ENCODE data around the gene SCN1B.

SCN1B gene

DNA sequence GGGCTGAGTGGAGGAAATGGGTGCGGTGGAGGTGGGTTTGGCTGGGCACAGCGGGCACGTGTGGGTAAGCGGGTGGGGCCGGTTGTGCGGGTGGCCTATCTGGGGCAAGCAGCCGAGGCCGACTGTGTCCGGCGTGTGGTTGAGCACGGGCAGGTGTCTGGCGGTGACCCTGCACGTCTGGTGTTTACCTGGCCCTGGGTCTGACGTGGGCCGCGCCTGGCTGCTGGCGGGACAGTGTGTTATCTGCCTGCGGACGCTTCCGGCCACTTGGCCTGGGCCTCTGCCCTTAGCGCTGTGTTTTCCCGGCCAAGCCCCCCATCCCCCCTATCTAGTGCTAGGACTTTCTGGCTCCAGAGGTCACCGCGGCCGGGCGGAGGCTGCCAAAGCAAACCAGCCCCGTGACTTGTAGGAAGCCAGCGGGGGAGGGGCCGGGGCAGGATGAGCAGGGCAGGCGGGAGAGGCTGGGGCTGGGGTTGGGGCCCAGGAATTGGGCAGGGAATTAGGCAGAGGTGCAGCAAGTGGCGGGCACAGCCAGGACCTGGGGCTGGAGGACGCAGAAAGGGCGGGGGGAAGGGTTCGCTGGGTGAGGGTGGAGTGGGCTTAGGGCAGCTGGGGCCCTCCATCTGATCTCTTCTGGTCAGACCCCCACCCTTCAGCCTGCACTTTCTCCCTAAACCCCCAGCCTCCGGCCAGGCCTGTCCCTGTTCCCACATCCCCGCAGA is 10.7 kb downstream of the SCN1B start:
- Histone ChIP-seq H3K4me3 (ENCODE audit: low read depth, low read length) (no peak overlapping the region), H3K27me3 (ENCODE audit: insufficient read depth, low read length) (no peaks in the 10 kb centered on the region), H3K79me2 (ENCODE audit: control insufficient read depth, insufficient read depth, low read length, unreplicated experiment) (no peaks in the 10 kb centered on the region), H3K36me3 (ENCODE audit: insufficient read depth, low read length) (no peaks in the 10 kb centered on the region), H3K4me1 (ENCODE audit: control insufficient read depth, insufficient read depth, low read length, unreplicated experiment) (peaks cover 6% of the 10 kb centered on the region), H2AFZ (ENCODE audit: low read length, unreplicated experiment) (peak overlapping the region; percentile 56), H3K27ac (ENCODE audit: low read depth, low read length) (no peak overlapping the region)

DNA sequence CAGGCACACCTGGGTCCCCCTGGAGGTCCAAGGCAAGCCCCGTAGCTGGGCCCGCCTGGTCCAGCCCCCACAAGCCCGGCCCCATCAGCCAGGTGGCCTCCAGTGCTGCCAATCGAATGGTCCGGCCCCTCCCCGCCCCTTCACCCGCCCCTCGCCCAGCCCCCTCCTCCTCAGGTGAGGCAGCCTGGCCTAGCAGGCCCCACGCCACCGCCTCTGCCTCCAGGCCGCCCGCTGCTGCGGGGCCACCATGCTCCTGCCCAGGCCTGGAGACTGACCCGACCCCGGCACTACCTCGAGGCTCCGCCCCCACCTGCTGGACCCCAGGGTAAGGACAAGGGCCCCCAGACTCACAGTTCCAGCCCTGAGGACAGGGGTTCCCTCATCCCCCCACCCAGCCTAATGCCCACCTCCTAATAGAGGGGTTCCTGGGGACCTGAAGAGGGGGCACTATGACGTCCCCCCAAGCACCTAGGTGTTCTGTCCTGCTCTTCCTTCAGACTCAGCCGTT is 11.3 kb downstream of the SCN1B start, which contains the start of gene HPN:
TSS of gene HPN (plus strand) at position 174 of the 508 bp plus-strand sequence. CDS start 786 bp downstream, outside the sequence.
- Histone ChIP-seq H3K27ac (ENCODE audit: low read depth, low read length) (no peak within 1 kb of the TSS), H2AFZ (ENCODE audit: low read length, unreplicated experiment) (peak within 1 kb of the TSS; percentile 56)

DNA sequence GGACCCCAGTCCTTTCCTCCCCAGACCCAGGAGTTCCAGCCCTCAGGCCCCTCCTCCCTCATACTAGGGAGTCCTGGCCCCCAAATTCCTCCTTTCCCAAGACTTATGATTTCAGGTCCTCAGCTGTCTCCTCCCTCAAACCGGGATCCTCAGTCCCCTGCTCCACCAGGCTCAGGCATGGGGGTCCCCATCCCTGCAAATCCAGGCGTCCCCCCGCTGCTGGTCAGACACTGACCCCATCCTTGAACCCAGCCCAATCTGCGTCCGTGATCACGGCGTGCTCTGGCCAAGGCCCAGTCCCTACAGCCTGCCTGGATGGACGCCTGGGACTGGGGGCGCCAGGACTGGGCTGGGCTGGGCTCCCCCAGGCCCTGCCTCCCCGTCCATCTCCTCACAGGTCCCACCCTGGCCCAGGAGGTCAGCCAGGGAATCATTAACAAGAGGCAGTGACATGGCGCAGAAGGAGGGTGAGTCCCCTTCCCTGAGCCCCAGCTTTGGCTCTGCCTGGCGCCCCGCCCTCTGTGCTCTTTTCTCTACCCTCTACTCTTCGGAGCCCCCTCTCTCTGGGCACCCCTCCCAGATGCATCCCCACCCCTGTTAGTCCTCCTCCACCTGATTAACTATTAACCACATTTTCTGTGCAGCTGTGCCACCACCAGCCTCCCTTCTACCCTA is 11.9 kb downstream of the SCN1B start:
- H3K27ac ChIP-seq (ENCODE audit: low read depth, low read length), result no peak overlapping the region
- H3K4me1 ChIP-seq (ENCODE audit: control insufficient read depth, insufficient read depth, low read length, unreplicated experiment), result peaks cover 6% of the 10 kb centered on the region
- no peaks in the 10 kb centered on the region for H3K27me3 ChIP-seq (ENCODE audit: insufficient read depth, low read length)
- no peaks in the 10 kb centered on the region for H3K79me2 ChIP-seq (ENCODE audit: control insufficient read depth, insufficient read depth, low read length, unreplicated experiment)
- H2AFZ ChIP-seq (ENCODE audit: low read length, unreplicated experiment), result no peak overlapping the region
- H3K36me3 ChIP-seq (ENCODE audit: insufficient read depth, low read length), result no peaks in the 10 kb centered on the region
- no peak overlapping the region for H3K4me3 ChIP-seq (ENCODE audit: low read depth, low read length)

More for the DNA sequence above, 11.3 kb downstream of the SCN1B start, which contains the start of gene HPN:
- H3K36me3 ChIP-seq (ENCODE audit: insufficient read depth, low read length), result no peaks in the 10 kb centered on the region
- peaks cover 6% of the 10 kb centered on the region for H3K4me1 ChIP-seq (ENCODE audit: control insufficient read depth, insufficient read depth, low read length, unreplicated experiment)
- H3K27me3 ChIP-seq (ENCODE audit: insufficient read depth, low read length), result no peaks in the 10 kb centered on the region
- H3K79me2 ChIP-seq (ENCODE audit: control insufficient read depth, insufficient read depth, low read length, unreplicated experiment), result no peaks in the 10 kb centered on the region
- H3K4me3 ChIP-seq (ENCODE audit: low read depth, low read length), result no peak within 1 kb of the TSS

DNA sequence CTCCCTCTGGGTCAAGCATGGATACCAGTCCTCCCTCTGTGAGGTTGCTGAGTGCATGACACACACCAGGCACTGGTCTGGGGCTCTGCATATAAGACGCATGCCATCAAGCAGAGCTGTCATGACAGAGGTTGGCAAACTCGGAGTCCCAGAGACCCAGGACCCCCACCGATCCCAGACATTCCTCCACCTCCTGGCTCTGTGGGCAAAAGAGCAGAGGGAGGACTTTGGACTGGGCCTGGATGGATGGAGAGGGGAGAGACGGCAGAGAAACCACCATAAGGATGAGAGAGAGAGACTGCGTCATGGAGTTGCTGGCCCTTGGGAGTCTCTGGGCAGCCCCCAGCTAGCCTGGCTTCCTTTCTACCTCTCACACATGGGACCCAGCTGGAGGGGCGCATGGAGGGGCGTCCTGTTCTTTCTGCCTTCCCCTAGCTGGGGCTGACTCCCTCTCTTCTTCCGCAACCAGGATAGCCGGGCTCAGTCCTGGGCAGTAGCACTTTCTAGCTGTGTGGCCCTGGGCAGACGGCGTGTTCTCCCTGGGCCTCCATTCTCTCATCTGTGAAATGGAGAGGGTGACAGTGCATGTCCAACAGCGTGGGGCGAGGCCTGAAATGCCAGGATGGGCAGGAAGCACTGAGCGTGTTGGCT is 12.8 kb downstream of the SCN1B start:
- Histone ChIP-seq H3K36me3 (ENCODE audit: insufficient read depth, low read length) (no peaks in the 10 kb centered on the region), H3K79me2 (ENCODE audit: control insufficient read depth, insufficient read depth, low read length, unreplicated experiment) (no peaks in the 10 kb centered on the region), H2AFZ (ENCODE audit: low read length, unreplicated experiment) (no peak overlapping the region), H3K4me1 (ENCODE audit: control insufficient read depth, insufficient read depth, low read length, unreplicated experiment) (peaks cover 6% of the 10 kb centered on the region), H3K4me3 (ENCODE audit: low read depth, low read length) (no peak overlapping the region), H3K27ac (ENCODE audit: low read depth, low read length) (no peak overlapping the region), H3K27me3 (ENCODE audit: insufficient read depth, low read length) (no peaks in the 10 kb centered on the region)

DNA sequence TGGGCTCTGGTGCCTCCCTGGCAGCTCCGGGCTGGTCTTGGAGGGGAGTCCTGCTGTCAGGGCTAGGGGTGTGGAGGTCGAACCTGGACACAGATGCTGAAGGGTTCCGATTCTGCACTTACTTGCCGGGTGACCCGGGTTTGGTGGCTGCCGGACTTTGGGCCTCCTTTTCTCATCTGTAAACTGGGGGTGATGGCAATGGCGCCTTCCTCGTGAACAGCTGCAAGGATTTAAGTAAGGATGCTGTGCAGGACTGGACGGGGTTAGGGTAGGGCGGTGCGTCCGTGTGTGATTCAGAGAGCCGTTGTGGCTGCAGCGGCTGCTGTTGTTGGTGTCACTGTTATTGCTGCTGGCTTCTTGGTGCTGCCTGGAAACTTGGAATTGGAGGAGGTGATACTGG is 13.6 kb downstream of the SCN1B start:
- Histone ChIP-seq H3K4me3 (ENCODE audit: low read depth, low read length) (no peak overlapping the region), H3K4me1 (ENCODE audit: control insufficient read depth, insufficient read depth, low read length, unreplicated experiment) (peaks cover 6% of the 10 kb centered on the region)

DNA sequence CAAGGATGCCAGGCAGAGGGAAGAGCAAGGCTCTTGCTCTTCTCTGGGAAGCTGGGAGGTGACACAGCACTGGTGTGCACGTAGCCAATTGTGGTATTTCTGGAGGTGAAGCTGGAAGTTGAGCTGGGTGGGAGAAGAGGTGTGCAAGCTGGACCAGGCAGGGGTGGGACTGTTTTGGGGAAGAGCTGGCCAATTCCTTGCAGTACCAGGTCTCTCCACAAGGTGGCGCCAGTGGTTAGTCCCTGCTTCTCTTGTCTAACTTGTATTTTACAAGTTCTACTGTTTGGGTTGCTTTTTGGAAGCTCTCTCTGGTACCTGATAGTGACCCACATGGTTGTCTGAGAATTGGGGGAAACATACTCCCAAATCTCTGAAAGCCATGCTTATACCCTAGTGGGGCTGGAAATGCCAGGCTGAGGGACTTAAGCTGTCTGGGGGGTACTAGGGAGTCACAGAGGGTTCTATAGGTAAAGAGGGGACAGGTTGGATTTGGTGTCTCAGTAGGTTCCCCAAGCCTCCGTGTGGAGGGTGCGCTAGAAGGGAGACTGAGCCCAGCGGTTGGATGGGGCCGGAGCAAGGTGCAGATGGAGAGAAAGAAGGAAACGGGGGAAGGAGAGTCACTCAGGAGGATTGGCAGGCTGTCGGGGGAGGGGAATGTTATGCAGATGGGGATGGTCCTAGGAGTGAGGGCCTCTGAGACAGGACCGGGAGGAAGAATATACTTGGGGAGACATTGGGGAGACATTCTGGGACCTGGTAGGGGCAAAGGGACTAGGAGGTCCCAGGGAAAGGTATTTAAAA is 14.2 kb downstream of the SCN1B start:
- Histone ChIP-seq H3K4me1 (ENCODE audit: control insufficient read depth, insufficient read depth, low read length, unreplicated experiment) (peaks cover 6% of the 10 kb centered on the region), H3K36me3 (ENCODE audit: insufficient read depth, low read length) (no peaks in the 10 kb centered on the region), H3K4me3 (ENCODE audit: low read depth, low read length) (no peak overlapping the region), H3K27me3 (ENCODE audit: insufficient read depth, low read length) (no peaks in the 10 kb centered on the region), H3K27ac (ENCODE audit: low read depth, low read length) (no peak overlapping the region), H3K79me2 (ENCODE audit: control insufficient read depth, insufficient read depth, low read length, unreplicated experiment) (no peaks in the 10 kb centered on the region), H2AFZ (ENCODE audit: low read length, unreplicated experiment) (no peak overlapping the region)

More for the DNA sequence above, 13.6 kb downstream of the SCN1B start:
- H3K27ac ChIP-seq (ENCODE audit: low read depth, low read length), result no peak overlapping the region
- H3K79me2 ChIP-seq (ENCODE audit: control insufficient read depth, insufficient read depth, low read length, unreplicated experiment), result no peaks in the 10 kb centered on the region
- no peak overlapping the region for H2AFZ ChIP-seq (ENCODE audit: low read length, unreplicated experiment)
- H3K27me3 ChIP-seq (ENCODE audit: insufficient read depth, low read length), result no peaks in the 10 kb centered on the region
- no peaks in the 10 kb centered on the region for H3K36me3 ChIP-seq (ENCODE audit: insufficient read depth, low read length)

DNA sequence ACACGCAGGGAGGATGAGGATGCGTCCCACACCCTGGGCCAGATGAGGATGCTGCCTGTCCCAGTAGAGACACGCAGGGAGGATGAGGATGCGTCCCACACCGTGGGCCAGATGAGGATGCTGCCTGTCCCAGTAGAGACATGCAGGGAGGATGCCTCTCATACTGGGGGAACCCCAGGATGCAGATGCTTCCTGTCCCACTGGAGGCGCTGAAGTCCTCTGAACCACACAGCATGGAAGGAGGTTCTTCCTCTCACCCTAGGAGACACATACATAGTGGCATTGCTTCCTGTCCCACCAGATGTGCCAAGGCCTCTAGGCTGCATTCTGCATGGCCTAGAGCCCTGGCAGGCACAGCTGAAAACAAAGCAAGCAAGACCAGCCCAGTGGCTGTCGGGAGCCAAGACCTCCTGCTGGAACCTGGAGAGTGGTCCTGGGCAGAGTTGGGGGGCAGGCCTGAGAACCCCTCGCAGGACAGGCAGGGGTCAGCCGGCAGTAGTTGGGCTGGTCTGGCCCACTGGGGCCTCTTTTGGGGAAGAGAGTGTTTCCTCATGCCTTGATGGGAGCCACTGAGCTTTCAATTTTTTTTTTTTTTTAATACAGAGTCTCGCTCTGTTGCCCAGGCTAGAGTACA is 15.5 kb downstream of the SCN1B start:
- Histone ChIP-seq H3K36me3 (ENCODE audit: insufficient read depth, low read length) (no peaks in the 10 kb centered on the region), H3K27ac (ENCODE audit: low read depth, low read length) (no peak overlapping the region), H3K4me3 (ENCODE audit: low read depth, low read length) (no peak overlapping the region), H2AFZ (ENCODE audit: low read length, unreplicated experiment) (no peak overlapping the region), H3K4me1 (ENCODE audit: control insufficient read depth, insufficient read depth, low read length, unreplicated experiment) (peaks cover 5% of the 10 kb centered on the region), H3K27me3 (ENCODE audit: insufficient read depth, low read length) (no peaks in the 10 kb centered on the region), H3K79me2 (ENCODE audit: control insufficient read depth, insufficient read depth, low read length, unreplicated experiment) (no peaks in the 10 kb centered on the region)

DNA sequence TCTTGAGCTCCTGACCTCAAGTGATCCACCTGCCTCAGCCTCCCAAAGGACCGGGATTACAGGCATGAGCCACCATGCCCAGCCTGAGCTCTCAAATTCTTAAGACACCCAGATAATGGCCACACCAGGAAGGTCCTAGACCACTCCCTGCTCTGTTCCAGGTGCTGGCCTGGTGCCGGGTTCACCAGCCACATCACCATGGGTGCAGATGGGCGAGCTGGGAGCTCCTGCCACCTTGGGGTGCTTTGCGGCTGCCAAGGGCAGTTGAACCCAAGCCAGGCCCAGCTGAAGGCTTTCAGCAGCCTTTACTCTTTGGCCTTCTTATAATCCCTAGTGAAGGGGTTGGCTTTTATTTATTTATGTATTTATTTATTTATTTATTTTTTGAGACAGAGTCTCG is 16.2 kb downstream of the SCN1B start:
- Histone ChIP-seq H3K4me3 (ENCODE audit: low read depth, low read length) (no peak overlapping the region), H3K79me2 (ENCODE audit: control insufficient read depth, insufficient read depth, low read length, unreplicated experiment) (no peaks in the 10 kb centered on the region), H3K36me3 (ENCODE audit: insufficient read depth, low read length) (no peaks in the 10 kb centered on the region), H3K27ac (ENCODE audit: low read depth, low read length) (no peak overlapping the region), H3K4me1 (ENCODE audit: control insufficient read depth, insufficient read depth, low read length, unreplicated experiment) (no peaks in the 10 kb centered on the region), H3K27me3 (ENCODE audit: insufficient read depth, low read length) (no peaks in the 10 kb centered on the region), H2AFZ (ENCODE audit: low read length, unreplicated experiment) (no peak overlapping the region)

DNA sequence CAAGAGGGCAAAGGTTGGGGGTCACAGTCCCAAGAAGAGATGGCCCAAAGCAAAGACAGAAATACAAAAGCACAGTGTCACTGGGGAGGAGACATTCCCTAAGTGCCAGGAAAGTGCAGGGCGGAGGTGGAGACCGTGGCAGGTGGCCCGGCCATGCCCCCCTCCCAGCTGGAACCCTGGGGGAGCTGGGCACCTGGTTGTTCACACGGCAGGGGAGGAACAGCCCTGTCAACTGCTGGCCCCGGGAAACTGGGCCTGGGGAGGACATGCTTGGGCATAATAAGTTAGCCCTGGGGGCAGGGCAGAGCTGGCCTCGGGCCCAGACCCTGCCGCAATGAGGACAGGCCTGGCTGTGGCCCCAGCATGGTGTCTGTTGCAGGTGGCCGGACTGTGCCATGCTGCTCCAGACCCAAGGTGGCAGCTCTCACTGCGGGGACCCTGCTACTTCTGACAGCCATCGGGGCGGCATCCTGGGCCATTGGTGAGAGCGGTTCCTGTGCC is 18.7 kb downstream of the SCN1B start:
- H3K27ac ChIP-seq (ENCODE audit: low read depth, low read length), result no peak overlapping the region
- H3K4me3 ChIP-seq (ENCODE audit: low read depth, low read length), result no peak overlapping the region
- no peaks in the 10 kb centered on the region for H3K79me2 ChIP-seq (ENCODE audit: control insufficient read depth, insufficient read depth, low read length, unreplicated experiment)
- H3K27me3 ChIP-seq (ENCODE audit: insufficient read depth, low read length), result no peaks in the 10 kb centered on the region
- H3K36me3 ChIP-seq (ENCODE audit: insufficient read depth, low read length), result no peaks in the 10 kb centered on the region
- no peak overlapping the region for H2AFZ ChIP-seq (ENCODE audit: low read length, unreplicated experiment)
- H3K4me1 ChIP-seq (ENCODE audit: control insufficient read depth, insufficient read depth, low read length, unreplicated experiment), result no peaks in the 10 kb centered on the region

DNA sequence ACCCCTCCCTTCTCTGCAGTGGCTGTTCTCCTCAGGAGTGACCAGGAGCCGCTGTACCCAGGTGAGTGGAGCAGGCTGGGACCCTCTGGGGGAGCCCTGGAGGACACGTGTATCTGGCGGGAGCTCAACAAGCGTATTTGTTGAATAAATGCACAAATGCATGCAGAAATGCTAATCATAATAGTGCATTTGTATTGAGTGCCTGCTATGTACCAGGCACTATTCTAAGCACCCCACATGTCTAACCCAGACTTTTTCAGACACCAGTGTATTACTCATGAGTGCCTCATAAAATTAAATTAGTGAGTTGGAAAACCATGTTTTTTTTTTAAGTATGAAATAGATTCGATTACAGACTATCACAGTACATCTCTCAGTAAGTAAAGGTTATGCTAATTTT is 19.2 kb downstream of the SCN1B start:
- Histone ChIP-seq H2AFZ (ENCODE audit: low read length, unreplicated experiment) (no peak overlapping the region), H3K79me2 (ENCODE audit: control insufficient read depth, insufficient read depth, low read length, unreplicated experiment) (no peaks in the 10 kb centered on the region), H3K27ac (ENCODE audit: low read depth, low read length) (no peak overlapping the region), H3K36me3 (ENCODE audit: insufficient read depth, low read length) (no peaks in the 10 kb centered on the region), H3K4me3 (ENCODE audit: low read depth, low read length) (no peak overlapping the region), H3K27me3 (ENCODE audit: insufficient read depth, low read length) (no peaks in the 10 kb centered on the region), H3K4me1 (ENCODE audit: control insufficient read depth, insufficient read depth, low read length, unreplicated experiment) (no peaks in the 10 kb centered on the region)

Data from ACC112 (cell line).